LNCAP (cell line): ENCODE results near the gene SCGB1C1.

ENCODE experiments used
- TF ChIP-seq, protein P1 (sequence below): fragments of 450-650 bp; IDR thresholded peaks from 2 replicates; pipeline ENCODE4 v1.5.1; 2017; ENCODE audit warnings: mild to moderate bottlenecking

SCGB1C1 gene

GRCh38 chr11:209275-210121 lies 16.6 kb downstream of the SCGB1C1 start:
- TF ChIP-seq, protein P1, sequence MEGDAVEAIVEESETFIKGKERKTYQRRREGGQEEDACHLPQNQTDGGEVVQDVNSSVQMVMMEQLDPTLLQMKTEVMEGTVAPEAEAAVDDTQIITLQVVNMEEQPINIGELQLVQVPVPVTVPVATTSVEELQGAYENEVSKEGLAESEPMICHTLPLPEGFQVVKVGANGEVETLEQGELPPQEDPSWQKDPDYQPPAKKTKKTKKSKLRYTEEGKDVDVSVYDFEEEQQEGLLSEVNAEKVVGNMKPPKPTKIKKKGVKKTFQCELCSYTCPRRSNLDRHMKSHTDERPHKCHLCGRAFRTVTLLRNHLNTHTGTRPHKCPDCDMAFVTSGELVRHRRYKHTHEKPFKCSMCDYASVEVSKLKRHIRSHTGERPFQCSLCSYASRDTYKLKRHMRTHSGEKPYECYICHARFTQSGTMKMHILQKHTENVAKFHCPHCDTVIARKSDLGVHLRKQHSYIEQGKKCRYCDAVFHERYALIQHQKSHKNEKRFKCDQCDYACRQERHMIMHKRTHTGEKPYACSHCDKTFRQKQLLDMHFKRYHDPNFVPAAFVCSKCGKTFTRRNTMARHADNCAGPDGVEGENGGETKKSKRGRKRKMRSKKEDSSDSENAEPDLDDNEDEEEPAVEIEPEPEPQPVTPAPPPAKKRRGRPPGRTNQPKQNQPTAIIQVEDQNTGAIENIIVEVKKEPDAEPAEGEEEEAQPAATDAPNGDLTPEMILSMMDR = no peak

GRCh38 chr11:210122-210802 lies 17.4 kb downstream of the SCGB1C1 start:
- TF ChIP-seq, protein P1 = no peak

GRCh38 chr11:210803-211180 lies 17.9 kb downstream of the SCGB1C1 start:
- TF ChIP-seq, protein P1 = no peak

GRCh38 chr11:211295-211694 lies 18.4 kb downstream of the SCGB1C1 start:
- TF ChIP-seq, protein P1 = no peak

DNA sequence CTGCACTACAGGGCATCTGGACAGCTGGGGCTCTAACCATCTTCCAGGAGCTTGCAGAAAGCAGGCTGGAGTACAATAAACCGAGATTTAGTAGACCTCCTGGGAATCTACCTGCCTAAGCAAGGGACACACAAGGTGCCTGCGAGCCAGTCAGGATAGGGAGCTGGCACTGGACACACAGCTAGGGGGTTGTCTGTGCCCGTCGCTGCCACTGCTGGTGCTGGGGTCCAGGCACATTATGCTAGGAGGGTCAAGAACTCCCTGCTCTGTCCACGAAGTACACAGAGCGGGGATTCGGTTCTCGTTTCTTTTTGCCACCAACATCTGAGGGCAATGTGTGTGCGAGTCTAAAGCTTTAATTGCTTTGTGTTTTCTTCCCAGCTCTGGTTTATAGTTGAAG lies 18.9 kb downstream of the SCGB1C1 start:
- TF ChIP-seq, protein P1 = no peak

DNA sequence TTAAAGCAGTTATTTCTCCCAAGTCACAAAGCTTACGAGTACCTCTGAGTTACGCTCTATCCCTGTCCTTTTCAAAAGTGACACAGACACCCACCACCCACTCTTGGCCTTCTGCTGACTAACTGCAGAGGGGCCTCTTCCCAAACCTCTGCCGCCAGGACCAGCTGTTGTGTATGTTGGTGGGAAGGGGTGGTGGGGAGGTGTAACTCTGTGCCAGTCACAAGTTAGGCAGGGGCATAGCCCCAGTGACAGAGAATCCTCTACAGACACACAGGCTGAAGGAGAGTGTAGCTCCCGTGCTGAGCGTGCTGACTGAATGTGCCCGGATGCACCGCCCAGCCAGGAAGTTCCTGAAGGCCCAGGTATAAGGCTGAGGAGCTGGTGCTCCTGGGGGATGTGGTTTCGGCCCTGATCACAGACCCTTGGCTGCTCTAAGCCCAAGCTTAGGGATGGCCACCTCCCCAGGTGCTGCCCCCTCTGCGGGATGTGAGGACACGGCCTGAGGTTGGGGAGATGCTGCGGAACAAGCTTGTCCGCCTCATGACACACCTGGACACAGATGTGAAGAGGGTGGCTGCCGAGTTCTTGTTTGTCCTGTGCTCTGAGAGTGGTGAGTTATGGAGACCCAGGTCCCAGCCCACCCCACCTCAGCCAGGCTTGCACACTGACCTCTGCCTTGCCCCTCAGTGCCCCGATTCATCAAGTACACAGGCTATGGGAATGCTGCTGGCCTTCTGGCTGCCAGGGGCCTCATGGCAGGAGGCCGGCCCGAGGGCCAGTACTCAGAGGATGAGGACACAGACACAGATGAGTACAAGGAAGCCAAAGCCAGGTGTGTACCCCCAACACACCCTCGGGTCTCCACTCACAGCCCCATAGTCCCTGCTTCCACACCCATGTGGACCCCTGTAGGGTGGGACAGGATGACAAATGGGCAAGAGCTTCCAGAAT lies 19.5 kb downstream of the SCGB1C1 start:
- TF ChIP-seq, protein P1 = no peak

DNA sequence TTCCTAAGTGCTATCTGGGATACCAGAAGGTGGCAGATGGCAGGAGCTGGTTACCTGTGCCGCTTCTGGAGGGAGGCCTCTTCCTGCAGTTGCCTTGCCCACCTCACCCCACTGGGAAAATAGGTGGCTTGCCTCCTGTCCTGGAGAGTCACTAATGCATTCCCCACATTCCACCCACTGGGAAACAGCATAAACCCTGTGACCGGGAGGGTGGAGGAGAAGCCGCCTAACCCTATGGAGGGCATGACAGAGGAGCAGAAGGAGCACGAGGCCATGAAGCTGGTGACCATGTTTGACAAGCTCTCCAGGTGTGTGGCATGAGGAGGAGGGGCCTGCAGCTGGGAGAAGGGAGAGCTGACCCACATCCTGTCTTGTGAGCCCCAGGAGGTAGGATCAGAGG lies 20.2 kb downstream of the SCGB1C1 start:
- TF ChIP-seq, protein P1 = no peak
